GM21367 (cell line): Measurements from ENCODE around the gene ZNF865.
"Not testable (repeated sequence)": the region's sequence is repeated elsewhere in the genome, so short reads cannot be mapped to it uniquely, and the experiment has no call there.

ENCODE experiments used
- ATAC-seq: cut with Tn5 transposase; IDR thresholded peaks from one replicate; pipeline ENCODE4 v1.9.1; 2021; ENCODE audit not compliant: unreplicated experiment

The ZNF865 gene

GRCh38 chr19:55605637-55606470, at the start of gene ZNF865:
TSS of gene ZNF865 (plus strand) at chr19:55605647. CDS start at chr19:55613619, 7,972 bp downstream.
- ATAC-seq, result no peak

DNA sequence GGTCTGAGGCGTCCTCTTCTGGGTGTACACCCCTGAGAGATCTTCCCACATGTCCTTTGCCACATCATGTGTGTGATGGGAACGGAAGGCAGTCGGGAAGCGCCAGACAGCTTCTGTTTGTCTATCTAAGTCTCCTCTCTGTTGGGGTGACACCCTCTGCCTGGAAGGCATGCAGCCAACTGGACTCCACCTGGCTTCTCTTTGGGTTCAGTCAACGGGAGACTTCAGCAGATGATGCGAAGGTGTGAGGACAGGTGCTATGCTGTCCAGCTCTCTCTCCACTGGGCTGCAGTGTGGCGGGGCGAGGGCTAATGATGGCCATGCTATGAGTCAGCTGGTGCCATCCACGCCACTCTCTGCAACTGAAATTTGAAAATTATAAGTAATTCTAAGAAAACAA, 45.8 kb upstream of the ZNF865 start:
- ATAC-seq, result no peak

- no peak for ATAC-seq
Observed at GRCh38 chr19:55563261-55563690, 42.2 kb upstream of the ZNF865 start.

- ATAC-seq, result no peak
Observed at GRCh38 chr19:55566823-55567222, 38.6 kb upstream of the ZNF865 start.

GRCh38 chr19:55567708-55568328, 37.6 kb upstream of the ZNF865 start:
- no peak for ATAC-seq

GRCh38 chr19:55569477-55569876, 36.0 kb upstream of the ZNF865 start:
- ATAC-seq, result not testable (repeated sequence)

- ATAC-seq, result not testable (repeated sequence)
Observed at GRCh38 chr19:55573929-55574328, 31.5 kb upstream of the ZNF865 start.

GRCh38 chr19:55576746-55577145, 28.7 kb upstream of the ZNF865 start:
- ATAC-seq, result no peak

- no peak for ATAC-seq
Observed at GRCh38 chr19:55578031-55578760, 27.3 kb upstream of the ZNF865 start.

DNA sequence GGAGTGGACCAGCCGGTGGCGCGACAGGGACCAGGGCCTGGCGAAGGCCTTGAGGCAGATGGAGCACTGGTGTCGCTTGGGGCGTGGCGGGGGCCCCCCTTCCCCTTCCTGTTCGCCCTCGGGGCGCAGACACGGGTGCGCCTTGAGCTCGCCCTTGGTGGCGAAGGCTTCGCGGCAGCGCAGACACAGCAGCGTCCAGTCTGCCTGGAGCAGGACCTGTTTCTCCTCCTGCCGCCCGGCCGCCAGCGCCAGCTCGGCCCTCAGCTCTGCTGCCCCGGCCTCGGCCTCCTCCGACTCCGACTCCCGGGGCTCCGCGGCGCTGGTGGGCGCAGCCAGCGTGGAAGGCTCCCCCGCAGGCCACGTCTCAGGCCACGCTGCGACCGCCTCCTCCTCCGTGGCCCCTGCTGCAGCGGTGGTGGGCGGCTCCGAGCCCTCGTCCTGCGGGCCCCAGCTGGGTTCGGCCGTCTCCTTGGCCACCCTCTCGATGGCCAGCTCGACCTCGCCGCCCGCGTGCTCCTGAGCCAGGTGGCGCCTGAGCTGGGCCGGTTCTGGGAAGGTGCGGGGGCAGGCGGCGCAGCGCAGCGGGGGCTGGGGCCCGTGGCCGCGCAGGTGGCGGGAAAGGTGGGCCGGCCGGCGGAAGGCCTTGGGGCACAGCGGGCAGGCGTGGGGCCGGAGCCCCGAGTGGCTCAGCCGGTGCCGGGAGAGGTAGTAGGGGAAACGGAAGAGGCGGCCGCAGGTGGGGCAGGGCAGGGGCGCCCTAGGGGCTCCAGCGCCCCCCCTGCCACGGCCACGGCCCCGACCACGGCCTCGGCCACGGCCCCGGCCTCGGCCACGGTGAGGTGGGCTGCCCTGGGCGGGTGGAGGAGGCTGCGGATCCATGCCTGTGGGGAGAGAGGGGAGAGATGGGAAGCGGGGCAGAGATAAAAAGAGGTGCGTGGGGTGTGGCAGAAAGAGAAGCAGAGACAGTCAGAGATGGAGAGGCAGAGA, 26.4 kb upstream of the ZNF865 start:
- no peak for ATAC-seq

- no peak for ATAC-seq
Observed at GRCh38 chr19:55579766-55580621, 25.5 kb upstream of the ZNF865 start.

DNA sequence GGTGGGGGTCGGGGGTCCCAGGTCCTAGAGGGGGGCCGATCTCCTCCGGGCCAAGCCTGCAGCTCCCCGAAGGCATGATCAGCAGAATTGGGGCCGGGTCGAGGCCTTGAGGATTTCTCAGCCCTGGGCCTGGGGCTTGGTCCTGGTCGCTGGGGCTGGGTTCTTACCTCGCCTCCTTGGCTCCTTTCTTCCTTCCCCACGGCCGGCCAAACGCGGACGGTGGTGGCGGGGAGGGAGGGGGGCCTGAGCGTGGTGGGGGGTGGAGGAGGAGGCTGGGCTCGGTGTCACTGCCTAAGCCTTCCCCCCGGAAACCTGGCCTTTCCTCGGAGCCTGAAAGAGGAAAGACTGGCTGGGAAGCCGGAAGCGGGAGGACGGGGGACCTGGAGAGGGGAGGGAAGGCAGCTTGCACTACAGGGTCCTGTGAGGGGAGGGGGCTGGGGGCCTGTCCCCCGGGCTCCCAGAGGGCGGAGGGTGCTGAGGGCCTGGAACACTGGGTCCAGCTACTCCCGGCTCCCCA, 24.8 kb upstream of the ZNF865 start, which contains the start of gene ZNF579:
ZNF579 (minus strand) TSS at position 221 of the 517 bp plus-strand sequence. CDS start 1,209 bp downstream, outside the sequence.
- no peak for ATAC-seq

- ATAC-seq, result no peak
Observed at GRCh38 chr19:55581145-55581822, 24.2 kb upstream of the ZNF865 start.

DNA sequence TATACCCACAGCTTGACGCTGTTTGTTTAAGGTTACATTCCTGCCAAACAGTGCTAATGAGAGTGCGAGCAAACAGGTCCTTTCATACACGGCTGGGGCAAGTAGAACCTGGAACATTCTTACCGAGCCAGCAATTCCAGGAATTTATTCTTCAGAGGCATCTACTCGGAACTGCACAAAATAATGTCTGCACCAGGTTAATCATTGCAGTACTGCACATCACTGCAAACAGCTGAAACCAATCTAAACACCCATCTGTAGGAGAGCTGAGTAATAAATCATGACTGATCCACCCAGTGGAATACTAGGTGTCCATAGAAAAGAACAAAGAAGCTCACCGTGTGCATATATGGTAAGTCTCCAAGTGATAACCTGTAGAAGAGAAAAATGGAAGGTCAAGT, 23.6 kb upstream of the ZNF865 start:
- ATAC-seq, result no peak

DNA sequence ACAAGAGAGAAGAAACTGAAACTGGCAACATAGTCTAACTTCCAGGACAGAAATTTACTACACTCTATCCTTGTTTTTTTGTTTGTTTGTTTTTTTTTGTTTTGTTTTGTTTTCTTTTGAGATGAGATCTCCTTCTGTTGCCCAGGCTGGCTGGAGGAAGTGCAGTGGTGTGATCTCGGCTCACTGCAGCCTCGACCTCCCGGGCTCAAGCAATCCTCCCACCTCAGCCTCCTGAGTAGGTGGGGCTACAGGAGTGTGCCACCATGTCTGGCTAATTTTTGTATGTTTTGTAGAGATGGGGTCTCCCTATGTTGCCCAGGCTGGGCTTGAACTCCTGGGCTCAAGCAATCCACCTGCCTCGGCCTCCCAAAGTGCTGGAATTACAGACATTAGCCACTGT, 23.2 kb upstream of the ZNF865 start:
- ATAC-seq, result not testable (repeated sequence)

GRCh38 chr19:55583897-55584296, 21.6 kb upstream of the ZNF865 start:
- not testable (repeated sequence) for ATAC-seq

- no peak for ATAC-seq
Observed at GRCh38 chr19:55584871-55585270, 20.6 kb upstream of the ZNF865 start.

- ATAC-seq, result no peak
Observed at GRCh38 chr19:55585658-55586339, 19.6 kb upstream of the ZNF865 start.
